ENCODE measurements around the gene MYL12B.

GRCh38 chr18:3230401-3231334, 31.3 kb upstream of the MYL12B start:
- no peak for TF ChIP-seq EZH2 (IDR thresholded peaks at IDR 0.05; ENCODE audit: insufficient read depth, low read length)
- no peak for TF ChIP-seq CTCF (IDR thresholded peaks at IDR 0.05; ENCODE audit: insufficient read depth, low read depth, low read length)

Data from astrocyte (in vitro differentiated cells and primary cell).